Keratinocyte (primary cell): Measurements from ENCODE around the gene FBXO44. TPM values are rescaled to one million over a fixed set of nuclear protein-coding genes. Genes with fewer than 3 reads are reported as not detected.

Source experiments
- DNase-seq: peaks from one replicate; pipeline ENCODE4 v3.0.0-alpha.2; 2011; ENCODE audit warnings: low read depth, missing footprints, low spot score
- FAIRE-seq: peaks from 2 replicates; lab custom pipeline; 2011; peaks lifted over from hg19 to GRCh38; lab: Jason Lieb, UNC
- H2AFZ ChIP-seq: 2 replicates; pipeline ENCODE4 v1.6.0; 2012; ENCODE audit warnings: low read length, control low read depth, inconsistent platforms; ENCODE audit not compliant: control insufficient read depth
- H3K27ac ChIP-seq: 2 replicates; pipeline ENCODE4 v1.5.1; 2011; ENCODE audit warnings: low read length; ENCODE audit not compliant: control insufficient read depth, insufficient read depth
- H3K27me3 ChIP-seq: 3 replicates; pipeline ENCODE4 v1.6.0; 2011; ENCODE audit warnings: low read length; ENCODE audit not compliant: control insufficient read depth, insufficient read depth; ENCODE audit errors: extremely low read depth
- H3K36me3 ChIP-seq, 2 experiments: 2 replicates in 1 of 2; 3 replicates in 1 of 2; pipeline ENCODE4 v1.5.1; 2011; ENCODE audit warnings: low read length in 2 of 2, mild to moderate bottlenecking in 1 of 2; ENCODE audit not compliant: control insufficient read depth in 2 of 2, insufficient read depth in 2 of 2; ENCODE audit errors: extremely low read depth in 1 of 2
- H3K4me1 ChIP-seq: 3 replicates; pipeline ENCODE4 v1.5.1; 2011; ENCODE audit warnings: low read length; ENCODE audit not compliant: control insufficient read depth, insufficient read depth; ENCODE audit errors: extremely low read depth
- H3K4me2 ChIP-seq: 3 replicates; pipeline ENCODE4 v1.6.0; 2011; ENCODE audit warnings: low read depth, low read length; ENCODE audit not compliant: control insufficient read depth, insufficient read depth; ENCODE audit errors: extremely low read depth
- H3K4me3 ChIP-seq, 3 experiments: fragments of 200-600 bp in 1 of 3; sonication (generic) in 1 of 3; 2 replicates in 2 of 3; 3 replicates in 1 of 3; pipeline ENCODE4 v1.5.1; 2011 to 2016; ENCODE audit warnings: low read length in 3 of 3, mild to moderate bottlenecking in 3 of 3, control low read depth in 2 of 3, inconsistent platforms in 1 of 3, low read depth in 1 of 3, mixed read lengths in 1 of 3, mixed run types in 1 of 3, moderate library complexity in 1 of 3; ENCODE audit not compliant: control insufficient read depth in 2 of 3, insufficient read depth in 2 of 3; ENCODE audit errors: extremely low read depth in 1 of 3
- H3K79me2 ChIP-seq: 2 replicates; pipeline ENCODE4 v1.6.0; 2012; ENCODE audit warnings: low read length; ENCODE audit not compliant: control insufficient read depth, insufficient read depth
- H3K9ac ChIP-seq: 3 replicates; pipeline ENCODE4 v1.6.0; 2011; ENCODE audit warnings: low read length; ENCODE audit not compliant: control insufficient read depth, insufficient read depth; ENCODE audit errors: extremely low read depth
- H3K9me1 ChIP-seq: 3 replicates; pipeline ENCODE4 v1.6.0; 2011; ENCODE audit warnings: low read length; ENCODE audit not compliant: control insufficient read depth, insufficient read depth; ENCODE audit errors: extremely low read depth
- H3K9me3 ChIP-seq: 2 replicates; pipeline ENCODE4 v1.5.1; 2012; ENCODE audit warnings: low read depth, low read length; ENCODE audit not compliant: control insufficient read depth
- H4K20me1 ChIP-seq: 3 replicates; pipeline ENCODE4 v1.6.0; 2011; ENCODE audit warnings: low read length; ENCODE audit not compliant: control insufficient read depth, insufficient read depth; ENCODE audit errors: extremely low read depth
- EZH2 ChIP-seq: IDR thresholded peaks from one replicate; pipeline ENCODE4 v1.6.1; 2012; ENCODE audit warnings: inconsistent platforms, mild to moderate bottlenecking, low read length, moderate library complexity
- dilution Hi-C: fragments of 300-500 bp; cut with MboI; formaldehyde crosslinking; loops from one replicate; pipeline ENCODE4 v1.7.0; 2020; ENCODE audit warnings: low sequenced_read_pairs; ENCODE audit not compliant: extremely low pct_ligation_motif_present
- polyA plus RNA-seq, 5 experiments: library from polyadenylated mRNA; depleted of rRNA in 3 of 5; stranded (reverse) in 3 of 5; stranded (forward) in 1 of 5; unstranded in 1 of 5; fragments of >200 nt; gene quantifications; 1 replicate in 1 of 5; 2 replicates in 3 of 5; 3 replicates in 1 of 5; pipeline versions ENCODE4 v1.2.1 to v1.2.3, GENCODE V29; 2011 to 2012; ENCODE audit warnings: missing spikeins in 2 of 5, low read depth in 1 of 5, low replicate concordance in 1 of 5
- TF ChIP-seq, protein P1 (sequence below), 3 experiments: IDR thresholded peaks in 1 of 3; conservative IDR thresholded peaks in 1 of 3; optimal IDR thresholded peaks in 1 of 3; 2 replicates in 2 of 3; 3 replicates in 1 of 3; pipeline versions ENCODE3 to v1.5.1; 2011; ENCODE audit warnings: low read length in 3 of 3, mild to moderate bottlenecking in 3 of 3, moderate library complexity in 2 of 3, control low read depth in 1 of 3, inconsistent platforms in 1 of 3; ENCODE audit not compliant: insufficient read depth in 2 of 3; ENCODE audit errors: extremely low read depth in 1 of 3

FBXO44 gene
- polyA plus RNA-seq, 1 donor (not counting 4 experiments of a cell fraction or from before 2014, with no cell fraction given) = 23.1 TPM

- Histone ChIP-seq H3K36me3 (no peaks in the 10 kb centered on the region), H4K20me1 (no peaks in the 10 kb centered on the region), H3K27me3 (peaks cover 12% of the 10 kb centered on the region), H3K9me3 (no peaks in the 10 kb centered on the region), H3K9ac (no peak overlapping the region), H3K4me1 (no peaks in the 10 kb centered on the region), H3K4me3 (no peak overlapping the region), H2AFZ (no peak overlapping the region), H3K4me2 (no peak overlapping the region), H3K27ac (no peak overlapping the region), H3K9me1 (no peaks in the 10 kb centered on the region), H3K79me2 (no peaks in the 10 kb centered on the region)
- TF ChIP-seq, protein P1, sequence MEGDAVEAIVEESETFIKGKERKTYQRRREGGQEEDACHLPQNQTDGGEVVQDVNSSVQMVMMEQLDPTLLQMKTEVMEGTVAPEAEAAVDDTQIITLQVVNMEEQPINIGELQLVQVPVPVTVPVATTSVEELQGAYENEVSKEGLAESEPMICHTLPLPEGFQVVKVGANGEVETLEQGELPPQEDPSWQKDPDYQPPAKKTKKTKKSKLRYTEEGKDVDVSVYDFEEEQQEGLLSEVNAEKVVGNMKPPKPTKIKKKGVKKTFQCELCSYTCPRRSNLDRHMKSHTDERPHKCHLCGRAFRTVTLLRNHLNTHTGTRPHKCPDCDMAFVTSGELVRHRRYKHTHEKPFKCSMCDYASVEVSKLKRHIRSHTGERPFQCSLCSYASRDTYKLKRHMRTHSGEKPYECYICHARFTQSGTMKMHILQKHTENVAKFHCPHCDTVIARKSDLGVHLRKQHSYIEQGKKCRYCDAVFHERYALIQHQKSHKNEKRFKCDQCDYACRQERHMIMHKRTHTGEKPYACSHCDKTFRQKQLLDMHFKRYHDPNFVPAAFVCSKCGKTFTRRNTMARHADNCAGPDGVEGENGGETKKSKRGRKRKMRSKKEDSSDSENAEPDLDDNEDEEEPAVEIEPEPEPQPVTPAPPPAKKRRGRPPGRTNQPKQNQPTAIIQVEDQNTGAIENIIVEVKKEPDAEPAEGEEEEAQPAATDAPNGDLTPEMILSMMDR (optimal IDR thresholded peaks at IDR 0.05 in 1 of 3, IDR thresholded peaks at IDR 0.05 in 1 of 3, conservative IDR thresholded peaks at IDR 0.05 in 1 of 3; ENCODE audit: extremely low read depth in 1 of 3, insufficient read depth in 2 of 3, low read length in 3 of 3) = peak in 1 of 3 experiments; percentile 25
- TF ChIP-seq EZH2 = no peak
- DNase-seq = no peak
- dilution Hi-C loops = no loop called here
- no peak for FAIRE-seq
These were observed 37.4 kb upstream of the FBXO44 start for GRCh38 chr1:11617314-11617713.

GRCh38 chr1:11617741-11618140, 36.9 kb upstream of the FBXO44 start:
- Histone ChIP-seq H3K4me1 (no peaks in the 10 kb centered on the region), H4K20me1 (no peaks in the 10 kb centered on the region), H3K36me3 (no peaks in the 10 kb centered on the region), H3K9ac (no peak overlapping the region), H3K4me3 (no peak overlapping the region), H3K9me1 (no peaks in the 10 kb centered on the region), H3K79me2 (no peaks in the 10 kb centered on the region), H2AFZ (no peak overlapping the region), H3K27ac (no peak overlapping the region), H3K27me3 (peaks cover 12% of the 10 kb centered on the region), H3K4me2 (no peak overlapping the region), H3K9me3 (no peaks in the 10 kb centered on the region)
- FAIRE-seq (no peak), DNase-seq (no peak)
- dilution Hi-C loops = no loop called here
- TF ChIP-seq, protein P1 (optimal IDR thresholded peaks at IDR 0.05 in 1 of 3, IDR thresholded peaks at IDR 0.05 in 1 of 3, conservative IDR thresholded peaks at IDR 0.05 in 1 of 3; ENCODE audit: extremely low read depth in 1 of 3, insufficient read depth in 2 of 3, low read length in 3 of 3) = no peak
- TF ChIP-seq EZH2 = no peak
